ENCODE measurements around the gene SORCS2.

GRCh38 chr4:7676398-7676922 is 484.1 kb downstream of the SORCS2 start:
- TF ChIP-seq CTCF (IDR thresholded peaks at IDR 0.05), result no peak
- TF ChIP-seq POLR2A (IDR thresholded peaks at IDR 0.05), result no peak
- TF ChIP-seq POLR2AphosphoS5 (IDR thresholded peaks at IDR 0.05), result no peak
- no peak for TF ChIP-seq EP300 (IDR thresholded peaks at IDR 0.05; ENCODE audit: low read depth)
